GM12878 (cell line): ENCODE measurements around the gene RNF43. TPM values are rescaled to one million over a fixed set of nuclear protein-coding genes. Genes with fewer than 3 reads are reported as not detected.

Source experiments
- CBX3 ChIP-seq: fragments of 200-600 bp; sonication (generic); IDR thresholded peaks from 2 replicates; pipeline ENCODE4 v1.6.1; 2016; ENCODE audit warnings: low read depth, borderline replicate concordance
- CBX5 ChIP-seq: sonication (generic); IDR thresholded peaks from 2 replicates; pipeline ENCODE4 v1.6.1; 2016; ENCODE audit warnings: low read depth, moderate library complexity, mild to moderate bottlenecking, inconsistent platforms
- HDAC2 ChIP-seq: fragments of 200-600 bp; sonication (generic); IDR thresholded peaks from 2 replicates; pipeline ENCODE4 v1.6.1; 2017
- MTA2 ChIP-seq: fragments of 450-650 bp; IDR thresholded peaks from 2 replicates; pipeline ENCODE4 v1.6.1; 2016; ENCODE audit warnings: low read depth, mild to moderate bottlenecking, moderate library complexity
- NR2C2 ChIP-seq: IDR thresholded peaks from 2 replicates; pipeline ENCODE4 v1.6.1; 2011; ENCODE audit warnings: borderline replicate concordance, low read depth; ENCODE audit not compliant: control insufficient read depth, insufficient read length
- RAD51 ChIP-seq: fragments of 450-650 bp; IDR thresholded peaks from 2 replicates; pipeline ENCODE4 v1.6.1; 2016; ENCODE audit warnings: moderate library complexity, mild to moderate bottlenecking, inconsistent platforms
- RELA ChIP-seq: fragments of 450-650 bp; IDR thresholded peaks from 2 replicates; pipeline ENCODE4 v1.8.0; 2014; ENCODE audit warnings: borderline replicate concordance; ENCODE audit not compliant: partially characterized antibody
- SMAD1 ChIP-seq: fragments of 450-650 bp; IDR thresholded peaks from 2 replicates; pipeline ENCODE4 v1.6.1; 2018; ENCODE audit warnings: mild to moderate bottlenecking, low read depth; ENCODE audit not compliant: partially characterized antibody
- SMAD5 ChIP-seq: IDR thresholded peaks from 2 replicates; pipeline ENCODE4 v1.6.1; 2016; ENCODE audit warnings: antibody characterized with exemption, low read depth
- SMC3 ChIP-seq: IDR thresholded peaks from 2 replicates; pipeline ENCODE4 v1.6.1; 2011; ENCODE audit warnings: low read length, improper control_type of control experiment, borderline replicate concordance
- STAT1 ChIP-seq: fragments of 450-650 bp; conservative IDR thresholded peaks from 2 replicates; pipeline ENCODE4 v1.6.1; 2014; ENCODE audit warnings: antibody characterized with exemption, mild to moderate bottlenecking
- YY1 ChIP-seq: IDR thresholded peaks from 2 replicates; pipeline ENCODE4 v1.6.1; 2011; ENCODE audit warnings: low read depth, mild to moderate bottlenecking, low read length
- ZNF207 ChIP-seq: fragments of 450-650 bp; IDR thresholded peaks from 2 replicates; pipeline ENCODE4 v1.6.1; 2014; ENCODE audit warnings: antibody characterized with exemption, mild to moderate bottlenecking, borderline replicate concordance
- ZZZ3 ChIP-seq: IDR thresholded peaks from 2 replicates; pipeline ENCODE4 v1.6.1; 2011; ENCODE audit warnings: low read depth; ENCODE audit not compliant: control insufficient read depth, insufficient read length
- polyA plus RNA-seq, 11 experiments: library from polyadenylated mRNA; depleted of rRNA in 4 of 11; unstranded in 6 of 11; stranded (reverse) in 5 of 11; fragments of >200 nt; fragmentation: Nextera tagmentation in 4 of 11; fragmentation: Illumina TruSeq in 1 of 11; extraction: Ambion mirVana in 4 of 11; extraction: Trizol in 1 of 11; gene quantifications; 1 replicate in 1 of 11; 2 replicates in 10 of 11; pipeline versions ENCODE4 v1.2.1 to v1.2.3, GENCODE V29; 2011 to 2016; ENCODE audit warnings: inconsistent platforms in 2 of 11, missing spikeins in 2 of 11, low read depth in 1 of 11
- total RNA-seq, 4 experiments: library from RNA; depleted of rRNA in 3 of 4; stranded (reverse); fragments of >200 nt in 3 of 4; fragmentation: Illumina TruSeq in 1 of 4; extraction: Trizol in 1 of 4; gene quantifications; 2 replicates each; pipeline versions ENCODE4 v1.2.1 to v1.2.3, GENCODE V29; 2013 to 2021
- TF ChIP-seq, protein P1 (sequence below): fragments of 450-650 bp; IDR thresholded peaks from 2 replicates; pipeline ENCODE4 v1.6.1; 2017; ENCODE audit warnings: low read depth, mild to moderate bottlenecking, moderate library complexity
- TF ChIP-seq, protein P2 (sequence below): IDR thresholded peaks from 2 replicates; pipeline ENCODE4 v1.6.1; 2012; ENCODE audit warnings: low read length, inconsistent platforms
- TF ChIP-seq, protein P3 (sequence below): IDR thresholded peaks from 2 replicates; pipeline ENCODE4 v1.6.1; 2012; ENCODE audit warnings: low read depth, low read length, improper control_type of control experiment
- TF ChIP-seq, protein P4 (sequence below): fragments of 450-650 bp; IDR thresholded peaks from 2 replicates; pipeline ENCODE4 v1.6.1; 2016; ENCODE audit warnings: mild to moderate bottlenecking
- TF ChIP-seq, protein P5 (sequence below): fragments of 450-650 bp; IDR thresholded peaks from 2 replicates; pipeline ENCODE4 v1.6.1; 2017; ENCODE audit warnings: mild to moderate bottlenecking, moderate library complexity

The RNF43 gene
- total and polyA plus RNA-seq, 10 of the 15 experiments (the other 5 are each of a cell fraction or from before 2014, with no cell fraction given), result 1.2 to 16.7 (median 5.5) TPM

DNA sequence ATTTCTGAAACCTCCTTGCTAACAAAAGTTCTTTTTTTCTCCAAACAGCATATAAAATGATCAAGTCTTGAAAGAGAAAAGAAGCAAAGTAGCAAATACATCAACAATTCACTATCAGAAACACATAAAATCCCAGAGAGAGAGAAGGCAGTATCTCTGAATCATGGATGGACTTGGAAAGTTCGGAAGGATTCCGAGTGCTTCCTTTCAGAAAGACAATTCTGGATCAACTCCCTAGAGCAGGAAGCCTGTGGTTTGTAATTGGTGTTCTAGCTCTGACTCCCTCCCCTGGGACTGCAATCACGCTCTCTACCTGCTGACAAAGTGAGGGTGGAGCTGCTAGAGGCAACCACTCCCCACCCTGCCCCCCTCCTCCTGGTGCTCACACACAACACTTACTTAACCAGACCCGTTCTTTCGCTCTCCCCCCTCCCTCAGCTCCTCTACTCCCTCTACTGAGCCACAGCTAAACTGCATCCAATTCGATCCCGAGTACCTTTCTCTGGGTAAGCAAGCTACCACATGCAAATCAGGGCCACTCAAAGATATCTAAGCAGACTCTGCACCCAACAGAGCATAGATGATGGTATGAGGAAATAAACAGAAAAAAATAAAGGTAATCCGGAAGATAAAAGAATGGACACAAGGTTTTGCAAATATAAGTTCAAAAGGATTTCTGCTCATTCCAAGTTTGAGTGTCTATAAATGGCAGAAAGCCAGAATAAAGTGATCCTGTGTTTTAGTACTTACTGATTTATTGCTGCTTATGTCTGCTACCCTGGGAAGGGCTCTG is at the start of gene RNF43 (continued):
- TF ChIP-seq RAD51, result peak; percentile 81
- TF ChIP-seq, protein P1, sequence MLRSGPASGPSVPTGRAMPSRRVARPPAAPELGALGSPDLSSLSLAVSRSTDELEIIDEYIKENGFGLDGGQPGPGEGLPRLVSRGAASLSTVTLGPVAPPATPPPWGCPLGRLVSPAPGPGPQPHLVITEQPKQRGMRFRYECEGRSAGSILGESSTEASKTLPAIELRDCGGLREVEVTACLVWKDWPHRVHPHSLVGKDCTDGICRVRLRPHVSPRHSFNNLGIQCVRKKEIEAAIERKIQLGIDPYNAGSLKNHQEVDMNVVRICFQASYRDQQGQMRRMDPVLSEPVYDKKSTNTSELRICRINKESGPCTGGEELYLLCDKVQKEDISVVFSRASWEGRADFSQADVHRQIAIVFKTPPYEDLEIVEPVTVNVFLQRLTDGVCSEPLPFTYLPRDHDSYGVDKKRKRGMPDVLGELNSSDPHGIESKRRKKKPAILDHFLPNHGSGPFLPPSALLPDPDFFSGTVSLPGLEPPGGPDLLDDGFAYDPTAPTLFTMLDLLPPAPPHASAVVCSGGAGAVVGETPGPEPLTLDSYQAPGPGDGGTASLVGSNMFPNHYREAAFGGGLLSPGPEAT, result peak; percentile 95
- TF ChIP-seq, protein P2, sequence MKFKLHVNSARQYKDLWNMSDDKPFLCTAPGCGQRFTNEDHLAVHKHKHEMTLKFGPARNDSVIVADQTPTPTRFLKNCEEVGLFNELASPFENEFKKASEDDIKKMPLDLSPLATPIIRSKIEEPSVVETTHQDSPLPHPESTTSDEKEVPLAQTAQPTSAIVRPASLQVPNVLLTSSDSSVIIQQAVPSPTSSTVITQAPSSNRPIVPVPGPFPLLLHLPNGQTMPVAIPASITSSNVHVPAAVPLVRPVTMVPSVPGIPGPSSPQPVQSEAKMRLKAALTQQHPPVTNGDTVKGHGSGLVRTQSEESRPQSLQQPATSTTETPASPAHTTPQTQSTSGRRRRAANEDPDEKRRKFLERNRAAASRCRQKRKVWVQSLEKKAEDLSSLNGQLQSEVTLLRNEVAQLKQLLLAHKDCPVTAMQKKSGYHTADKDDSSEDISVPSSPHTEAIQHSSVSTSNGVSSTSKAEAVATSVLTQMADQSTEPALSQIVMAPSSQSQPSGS, result no peak
- peak; percentile 59; the same call in 1 of the 2 replicates for TF ChIP-seq YY1
- TF ChIP-seq, protein P3, sequence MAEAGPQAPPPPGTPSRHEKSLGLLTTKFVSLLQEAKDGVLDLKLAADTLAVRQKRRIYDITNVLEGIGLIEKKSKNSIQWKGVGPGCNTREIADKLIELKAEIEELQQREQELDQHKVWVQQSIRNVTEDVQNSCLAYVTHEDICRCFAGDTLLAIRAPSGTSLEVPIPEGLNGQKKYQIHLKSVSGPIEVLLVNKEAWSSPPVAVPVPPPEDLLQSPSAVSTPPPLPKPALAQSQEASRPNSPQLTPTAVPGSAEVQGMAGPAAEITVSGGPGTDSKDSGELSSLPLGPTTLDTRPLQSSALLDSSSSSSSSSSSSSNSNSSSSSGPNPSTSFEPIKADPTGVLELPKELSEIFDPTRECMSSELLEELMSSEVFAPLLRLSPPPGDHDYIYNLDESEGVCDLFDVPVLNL, result no peak
- no peak for TF ChIP-seq NR2C2
- TF ChIP-seq, protein P4, sequence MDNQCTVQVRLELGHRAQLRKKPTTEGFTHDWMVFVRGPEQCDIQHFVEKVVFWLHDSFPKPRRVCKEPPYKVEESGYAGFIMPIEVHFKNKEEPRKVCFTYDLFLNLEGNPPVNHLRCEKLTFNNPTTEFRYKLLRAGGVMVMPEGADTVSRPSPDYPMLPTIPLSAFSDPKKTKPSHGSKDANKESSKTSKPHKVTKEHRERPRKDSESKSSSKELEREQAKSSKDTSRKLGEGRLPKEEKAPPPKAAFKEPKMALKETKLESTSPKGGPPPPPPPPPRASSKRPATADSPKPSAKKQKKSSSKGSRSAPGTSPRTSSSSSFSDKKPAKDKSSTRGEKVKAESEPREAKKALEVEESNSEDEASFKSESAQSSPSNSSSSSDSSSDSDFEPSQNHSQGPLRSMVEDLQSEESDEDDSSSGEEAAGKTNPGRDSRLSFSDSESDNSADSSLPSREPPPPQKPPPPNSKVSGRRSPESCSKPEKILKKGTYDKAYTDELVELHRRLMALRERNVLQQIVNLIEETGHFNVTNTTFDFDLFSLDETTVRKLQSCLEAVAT, result peak; percentile 89; the same call in 1 of the 2 replicates
- no peak for TF ChIP-seq SMAD5
- TF ChIP-seq SMC3, result peak; percentile 92; the same call in 1 of the 2 replicates
- no peak for TF ChIP-seq ZZZ3
- TF ChIP-seq ZNF207, result no peak
- no peak for TF ChIP-seq CBX3
- TF ChIP-seq, protein P5, sequence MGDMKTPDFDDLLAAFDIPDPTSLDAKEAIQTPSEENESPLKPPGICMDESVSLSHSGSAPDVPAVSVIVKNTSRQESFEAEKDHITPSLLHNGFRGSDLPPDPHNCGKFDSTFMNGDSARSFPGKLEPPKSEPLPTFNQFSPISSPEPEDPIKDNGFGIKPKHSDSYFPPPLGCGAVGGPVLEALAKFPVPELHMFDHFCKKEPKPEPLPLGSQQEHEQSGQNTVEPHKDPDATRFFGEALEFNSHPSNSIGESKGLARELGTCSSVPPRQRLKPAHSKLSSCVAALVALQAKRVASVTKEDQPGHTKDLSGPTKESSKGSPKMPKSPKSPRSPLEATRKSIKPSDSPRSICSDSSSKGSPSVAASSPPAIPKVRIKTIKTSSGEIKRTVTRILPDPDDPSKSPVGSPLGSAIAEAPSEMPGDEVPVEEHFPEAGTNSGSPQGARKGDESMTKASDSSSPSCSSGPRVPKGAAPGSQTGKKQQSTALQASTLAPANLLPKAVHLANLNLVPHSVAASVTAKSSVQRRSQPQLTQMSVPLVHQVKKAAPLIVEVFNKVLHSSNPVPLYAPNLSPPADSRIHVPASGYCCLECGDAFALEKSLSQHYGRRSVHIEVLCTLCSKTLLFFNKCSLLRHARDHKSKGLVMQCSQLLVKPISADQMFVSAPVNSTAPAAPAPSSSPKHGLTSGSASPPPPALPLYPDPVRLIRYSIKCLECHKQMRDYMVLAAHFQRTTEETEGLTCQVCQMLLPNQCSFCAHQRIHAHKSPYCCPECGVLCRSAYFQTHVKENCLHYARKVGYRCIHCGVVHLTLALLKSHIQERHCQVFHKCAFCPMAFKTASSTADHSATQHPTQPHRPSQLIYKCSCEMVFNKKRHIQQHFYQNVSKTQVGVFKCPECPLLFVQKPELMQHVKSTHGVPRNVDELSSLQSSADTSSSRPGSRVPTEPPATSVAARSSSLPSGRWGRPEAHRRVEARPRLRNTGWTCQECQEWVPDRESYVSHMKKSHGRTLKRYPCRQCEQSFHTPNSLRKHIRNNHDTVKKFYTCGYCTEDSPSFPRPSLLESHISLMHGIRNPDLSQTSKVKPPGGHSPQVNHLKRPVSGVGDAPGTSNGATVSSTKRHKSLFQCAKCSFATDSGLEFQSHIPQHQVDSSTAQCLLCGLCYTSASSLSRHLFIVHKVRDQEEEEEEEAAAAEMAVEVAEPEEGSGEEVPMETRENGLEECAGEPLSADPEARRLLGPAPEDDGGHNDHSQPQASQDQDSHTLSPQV, result no peak
- peak; percentile 71 for TF ChIP-seq RELA
- TF ChIP-seq HDAC2, result no peak
- TF ChIP-seq MTA2, result peak; percentile 83
- TF ChIP-seq SMAD1, result no peak
- TF ChIP-seq CBX5, result no peak
- no peak for TF ChIP-seq STAT1
